CD14-positive monocyte (primary cell): Measurements from ENCODE around the gene PPP2R2C. TPM values are rescaled to one million over a fixed set of nuclear protein-coding genes. Genes with fewer than 3 reads are reported as not detected.

Experiments used
- DNase-seq, 3 donors: peaks; one replicate each; pipeline ENCODE4 v3.0.0-alpha.2; 2011 to 2022
- H2AFZ ChIP-seq: 2 replicates; pipeline ENCODE4 v1.6.0; 2012; ENCODE audit warnings: mild to moderate bottlenecking, low read depth, low read length, inconsistent platforms; ENCODE audit not compliant: insufficient read depth, poor library complexity, severe bottlenecking
- H3K27ac ChIP-seq, 2 donors: 1 replicate in 1 of 2; 2 replicates in 1 of 2; pipeline ENCODE4 v1.5.1; 2012 to 2013; ENCODE audit warnings: low read length in 2 of 2, control low read depth in 1 of 2, inconsistent platforms in 1 of 2, low read depth in 1 of 2, mild to moderate bottlenecking in 1 of 2
- H3K27me3 ChIP-seq, 2 donors: one replicate each; pipeline versions ENCODE4 v1.6.0 to v1.6.1; 2011 to 2013; ENCODE audit warnings: low read length in 2 of 2; ENCODE audit not compliant: control insufficient read depth in 2 of 2, insufficient read depth in 2 of 2
- H3K36me3 ChIP-seq, 2 donors: replicated peaks in 1 of 2; 1 replicate in 1 of 2; 2 replicates in 1 of 2; pipeline versions ENCODE4 v1.5.1 to v1.6.1; 2012 to 2013; ENCODE audit warnings: low read length in 2 of 2, control low read depth in 1 of 2, inconsistent platforms in 1 of 2, mild to moderate bottlenecking in 1 of 2; ENCODE audit not compliant: insufficient read depth in 2 of 2, control insufficient read depth in 1 of 2
- H3K4me1 ChIP-seq, 2 donors: 1 replicate in 1 of 2; 2 replicates in 1 of 2; pipeline versions ENCODE4 v1.5.1 to v1.6.1; 2012 to 2013; ENCODE audit warnings: low read length in 2 of 2, control low read depth in 1 of 2, inconsistent platforms in 1 of 2, mild to moderate bottlenecking in 1 of 2, moderate library complexity in 1 of 2; ENCODE audit not compliant: insufficient read depth in 2 of 2, control insufficient read depth in 1 of 2
- H3K4me2 ChIP-seq: replicated peaks from 2 replicates; pipeline ENCODE3; 2012; ENCODE audit warnings: low read length, moderate library complexity, mild to moderate bottlenecking; ENCODE audit not compliant: poor library complexity, severe bottlenecking; ENCODE audit errors: extremely low read depth
- H3K4me3 ChIP-seq, 3 experiments: fragments of 200-600 bp in 1 of 3; sonication (generic) in 1 of 3; replicated peaks in 1 of 3; 1 replicate in 2 of 3; 2 replicates in 1 of 3; pipeline ENCODE4 v1.5.1; 2011 to 2013; ENCODE audit warnings: low read length in 3 of 3, mild to moderate bottlenecking in 3 of 3, control low read depth in 2 of 3, low read depth in 2 of 3, inconsistent platforms in 1 of 3, moderate library complexity in 1 of 3
- H3K79me2 ChIP-seq: 2 replicates; pipeline ENCODE4 v1.6.0; 2012; ENCODE audit warnings: mild to moderate bottlenecking, control low read depth, inconsistent platforms, low read length, moderate library complexity; ENCODE audit not compliant: insufficient read depth
- H3K9ac ChIP-seq: 2 replicates; pipeline ENCODE4 v1.6.0; 2017; ENCODE audit warnings: low read length, mild to moderate bottlenecking; ENCODE audit not compliant: insufficient read depth, poor library complexity, severe bottlenecking
- H3K9me3 ChIP-seq, 2 donors: replicated peaks in 1 of 2; 1 replicate in 1 of 2; 2 replicates in 1 of 2; pipeline versions ENCODE4 v1.5.1 to v1.6.1; 2012 to 2013; ENCODE audit warnings: low read length in 2 of 2, control low read depth in 1 of 2; ENCODE audit not compliant: control insufficient read depth in 1 of 2, insufficient read depth in 1 of 2
- H4K20me1 ChIP-seq: 2 replicates; pipeline ENCODE4 v1.6.0; 2012; ENCODE audit warnings: mild to moderate bottlenecking, low read length, control low read depth, moderate library complexity; ENCODE audit not compliant: insufficient read depth
- H3K27ac Mint-ChIP-seq, 7 donors: one replicate each; pipeline ENCODE4 v1.8.0; 2020; ENCODE audit warnings: mild to moderate bottlenecking in 7 of 7, mixed read lengths in 7 of 7, moderate library complexity in 6 of 7, inconsistent platforms in 2 of 7
- H3K27me3 Mint-ChIP-seq, 3 donors: one replicate each; pipeline ENCODE4 v1.8.0; 2021 to 2022; ENCODE audit warnings: low read depth in 3 of 3, mild to moderate bottlenecking in 3 of 3, mixed read lengths in 3 of 3, moderate library complexity in 3 of 3, inconsistent platforms in 1 of 3
- H3K36me3 Mint-ChIP-seq, 2 donors: one replicate each; pipeline ENCODE4 v1.8.0; 2020; ENCODE audit warnings: mixed read lengths in 2 of 2, inconsistent platforms in 1 of 2, mild to moderate bottlenecking in 1 of 2
- H3K4me1 Mint-ChIP-seq: one replicate; pipeline ENCODE4 v1.8.0; 2020; ENCODE audit warnings: mild to moderate bottlenecking, mixed read lengths
- H3K4me3 Mint-ChIP-seq, 2 donors: one replicate each; pipeline ENCODE4 v1.8.0; 2020; ENCODE audit warnings: mild to moderate bottlenecking in 2 of 2, mixed read lengths in 2 of 2, moderate library complexity in 1 of 2
- H3K9me3 Mint-ChIP-seq, 7 donors: one replicate each; pipeline ENCODE4 v1.8.0; 2020 to 2022; ENCODE audit warnings: mixed read lengths in 7 of 7, mild to moderate bottlenecking in 6 of 7, moderate library complexity in 6 of 7, inconsistent platforms in 2 of 7
- WGBS: methylation state at CpG from one replicate; pipeline ENCODE4 v1.1.5; 2013; ENCODE audit warnings: missing lambda C conversion rate; ENCODE audit not compliant: insufficient coverage; 5-methylcytosine and 5-hydroxymethylcytosine counted together
- intact Hi-C, 2 donors: fragments of 100-400 bp; cut with micrococcal nuclease; formaldehyde crosslinking; loops; one replicate each; pipeline versions ENCODE4 v1.15.0 to v1.15.1; 2023
- polyA plus RNA-seq, 3 donors: library from polyadenylated mRNA; depleted of rRNA in 1 of 3; unstranded in 2 of 3; stranded (reverse) in 1 of 3; fragments of 300-500 nt in 2 of 3; fragments of >200 nt in 1 of 3; fragmentation: Illumina TruSeq in 2 of 3; gene quantifications; 1 replicate in 2 of 3; 2 replicates in 1 of 3; pipeline ENCODE4 v1.2.3, GENCODE V29; 2012 to 2021
- TF ChIP-seq, protein P1 (sequence below): fragments of 200-600 bp; IDR thresholded peaks from one replicate; pipeline ENCODE4 v1.8.0; 2022; ENCODE audit warnings: antibody characterized with exemption, mild to moderate bottlenecking

Gene PPP2R2C
- polyA plus RNA-seq, 3 donors, result not detected

DNA sequence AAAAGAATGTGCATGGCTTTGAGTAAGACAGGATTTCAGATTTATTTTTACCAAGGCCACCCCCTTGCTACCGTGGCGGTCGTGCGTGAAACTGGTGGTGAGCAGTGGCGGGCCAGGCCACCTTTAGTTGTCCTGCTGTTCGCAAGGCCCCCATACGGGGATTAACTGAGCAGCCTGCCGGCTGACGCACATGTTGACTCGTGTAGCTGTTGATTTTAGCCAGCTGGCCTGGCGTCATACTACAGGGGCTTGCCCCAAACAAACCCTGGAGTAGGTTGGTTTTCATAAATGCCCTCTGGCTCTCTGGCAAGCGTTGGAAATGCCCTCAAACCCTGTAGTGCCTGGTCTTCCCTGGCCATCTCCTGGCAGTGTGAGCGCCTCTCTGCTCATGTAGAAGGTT, 174.4 kb downstream of the PPP2R2C start:
- WGBS, result 85% methylated on average over 9 of the region's 13 CpGs
- H3K79me2 ChIP-seq, result no peaks in the 10 kb centered on the region
- no peaks in the 10 kb centered on the region for H3K36me3 ChIP-seq
- TF ChIP-seq, protein P1, sequence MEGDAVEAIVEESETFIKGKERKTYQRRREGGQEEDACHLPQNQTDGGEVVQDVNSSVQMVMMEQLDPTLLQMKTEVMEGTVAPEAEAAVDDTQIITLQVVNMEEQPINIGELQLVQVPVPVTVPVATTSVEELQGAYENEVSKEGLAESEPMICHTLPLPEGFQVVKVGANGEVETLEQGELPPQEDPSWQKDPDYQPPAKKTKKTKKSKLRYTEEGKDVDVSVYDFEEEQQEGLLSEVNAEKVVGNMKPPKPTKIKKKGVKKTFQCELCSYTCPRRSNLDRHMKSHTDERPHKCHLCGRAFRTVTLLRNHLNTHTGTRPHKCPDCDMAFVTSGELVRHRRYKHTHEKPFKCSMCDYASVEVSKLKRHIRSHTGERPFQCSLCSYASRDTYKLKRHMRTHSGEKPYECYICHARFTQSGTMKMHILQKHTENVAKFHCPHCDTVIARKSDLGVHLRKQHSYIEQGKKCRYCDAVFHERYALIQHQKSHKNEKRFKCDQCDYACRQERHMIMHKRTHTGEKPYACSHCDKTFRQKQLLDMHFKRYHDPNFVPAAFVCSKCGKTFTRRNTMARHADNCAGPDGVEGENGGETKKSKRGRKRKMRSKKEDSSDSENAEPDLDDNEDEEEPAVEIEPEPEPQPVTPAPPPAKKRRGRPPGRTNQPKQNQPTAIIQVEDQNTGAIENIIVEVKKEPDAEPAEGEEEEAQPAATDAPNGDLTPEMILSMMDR, result no peak
- intact Hi-C loops, result no loop called here
- no peak overlapping the region for H3K27ac Mint-ChIP-seq
- no peaks in the 10 kb centered on the region for H3K27me3 ChIP-seq
- H4K20me1 ChIP-seq, result no peaks in the 10 kb centered on the region
- peaks cover 0 to 4% (median 2%) of the 10 kb centered on the region in 7 donors for H3K9me3 Mint-ChIP-seq
- H3K9ac ChIP-seq, result no peak overlapping the region
- H3K4me1 ChIP-seq, result no peaks in the 10 kb centered on the region
- H3K27ac ChIP-seq, result no peak overlapping the region
- H2AFZ ChIP-seq, result no peak overlapping the region
- H3K4me3 Mint-ChIP-seq, result no peak overlapping the region
- no peaks in the 10 kb centered on the region for H3K36me3 Mint-ChIP-seq
- no peaks in the 10 kb centered on the region for H3K9me3 ChIP-seq
- no peaks in the 10 kb centered on the region for H3K4me1 Mint-ChIP-seq
- peaks cover 1 to 4% (median 4%) of the 10 kb centered on the region in 3 donors for H3K27me3 Mint-ChIP-seq
- H3K4me3 ChIP-seq, result no peak overlapping the region
- no peak for DNase-seq
- H3K4me2 ChIP-seq, result no peak overlapping the region

DNA sequence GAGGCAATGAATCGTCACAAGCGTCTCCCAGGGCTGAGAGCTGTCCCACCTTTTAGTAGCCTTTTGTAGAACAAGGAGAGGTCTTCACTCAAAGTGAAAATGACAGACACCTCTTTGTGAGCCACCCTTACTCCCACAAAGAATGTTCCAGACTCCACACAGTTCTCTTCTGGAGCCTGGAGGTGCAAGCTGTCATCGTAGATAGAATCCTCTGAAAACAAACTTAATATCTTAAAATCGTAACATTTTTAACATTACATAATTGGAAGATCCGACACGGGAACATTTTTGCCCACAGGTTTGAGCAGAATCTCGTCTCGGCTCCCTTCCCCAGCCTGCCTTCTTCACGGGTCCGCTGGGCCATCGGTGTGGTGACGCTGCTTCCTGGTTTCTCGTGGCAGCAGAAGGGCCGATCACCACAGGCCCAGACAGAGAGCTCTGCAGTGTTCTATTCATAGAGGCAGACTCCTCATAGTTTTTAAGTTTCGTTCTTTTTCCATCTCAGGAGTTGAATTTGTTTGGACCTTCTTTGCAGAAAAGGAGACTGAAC, 175.1 kb downstream of the PPP2R2C start:
- Mint-ChIP-seq H3K9me3 (peaks cover 0 to 4% (median 2%) of the 10 kb centered on the region in 7 donors), H3K4me1 (no peaks in the 10 kb centered on the region), H3K36me3 (no peaks in the 10 kb centered on the region), H3K27me3 (peaks cover 1 to 6% (median 4%) of the 10 kb centered on the region in 3 donors), H3K4me3 (no peak overlapping the region), H3K27ac (no peak overlapping the region)
- Histone ChIP-seq H3K9me3 (no peaks in the 10 kb centered on the region), H3K9ac (no peak overlapping the region), H2AFZ (no peak overlapping the region), H3K27ac (no peak overlapping the region), H4K20me1 (no peaks in the 10 kb centered on the region), H3K79me2 (no peaks in the 10 kb centered on the region), H3K4me2 (no peak overlapping the region), H3K4me1 (no peaks in the 10 kb centered on the region), H3K36me3 (no peaks in the 10 kb centered on the region), H3K27me3 (no peaks in the 10 kb centered on the region), H3K4me3 (no peak overlapping the region)
- 85% methylated on average over 11 of the region's 15 CpGs for WGBS
- DNase-seq, result no peak
- TF ChIP-seq, protein P1, result no peak
- intact Hi-C loops, result no loop called here
